ENCODE results near the gene FOXM1.

The FOXM1 gene, protein sequence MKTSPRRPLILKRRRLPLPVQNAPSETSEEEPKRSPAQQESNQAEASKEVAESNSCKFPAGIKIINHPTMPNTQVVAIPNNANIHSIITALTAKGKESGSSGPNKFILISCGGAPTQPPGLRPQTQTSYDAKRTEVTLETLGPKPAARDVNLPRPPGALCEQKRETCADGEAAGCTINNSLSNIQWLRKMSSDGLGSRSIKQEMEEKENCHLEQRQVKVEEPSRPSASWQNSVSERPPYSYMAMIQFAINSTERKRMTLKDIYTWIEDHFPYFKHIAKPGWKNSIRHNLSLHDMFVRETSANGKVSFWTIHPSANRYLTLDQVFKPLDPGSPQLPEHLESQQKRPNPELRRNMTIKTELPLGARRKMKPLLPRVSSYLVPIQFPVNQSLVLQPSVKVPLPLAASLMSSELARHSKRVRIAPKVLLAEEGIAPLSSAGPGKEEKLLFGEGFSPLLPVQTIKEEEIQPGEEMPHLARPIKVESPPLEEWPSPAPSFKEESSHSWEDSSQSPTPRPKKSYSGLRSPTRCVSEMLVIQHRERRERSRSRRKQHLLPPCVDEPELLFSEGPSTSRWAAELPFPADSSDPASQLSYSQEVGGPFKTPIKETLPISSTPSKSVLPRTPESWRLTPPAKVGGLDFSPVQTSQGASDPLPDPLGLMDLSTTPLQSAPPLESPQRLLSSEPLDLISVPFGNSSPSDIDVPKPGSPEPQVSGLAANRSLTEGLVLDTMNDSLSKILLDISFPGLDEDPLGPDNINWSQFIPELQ

DNA sequence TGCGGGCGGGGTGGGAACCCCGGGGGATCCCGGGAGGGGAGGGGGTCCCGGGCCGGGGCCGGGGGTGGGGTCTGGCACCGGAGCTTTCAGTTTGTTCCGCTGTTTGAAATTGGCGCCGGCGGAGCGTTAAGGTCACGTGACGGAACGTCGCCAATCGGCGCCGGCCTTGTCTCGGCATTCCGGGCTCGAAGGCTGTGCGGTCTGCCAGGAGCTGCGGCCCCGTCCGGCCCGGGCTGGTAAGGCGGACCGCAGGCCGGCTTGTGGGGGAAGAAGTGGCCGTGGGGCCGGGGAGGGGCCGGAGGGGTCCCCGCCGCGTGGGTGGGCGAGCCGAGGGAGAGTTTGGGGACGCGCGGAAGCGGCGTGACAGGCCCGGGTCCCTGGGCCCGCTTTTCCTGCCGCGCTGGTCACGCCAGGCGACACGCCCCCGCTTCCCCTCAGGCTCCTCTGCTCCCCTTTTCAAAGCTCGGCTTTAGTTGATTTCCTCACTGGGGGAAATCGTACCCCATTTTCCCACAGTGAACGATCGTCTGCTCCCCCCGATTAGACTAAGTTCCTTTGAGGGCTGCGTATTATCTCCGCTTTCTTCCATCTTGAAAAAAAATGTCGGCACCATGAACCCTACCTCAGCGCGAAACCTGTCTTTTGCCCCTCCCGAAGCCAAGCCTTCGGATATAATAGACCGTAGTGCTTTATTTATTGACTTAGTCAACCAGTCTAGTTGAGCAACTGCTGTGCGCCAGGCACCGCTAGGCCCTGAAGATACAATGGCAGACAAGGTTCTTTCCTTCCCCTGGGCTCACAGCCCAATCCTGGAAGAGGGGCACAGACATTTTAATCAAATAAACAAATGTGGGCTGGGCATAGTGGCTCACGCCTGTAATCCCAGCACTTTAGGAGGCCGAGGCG is at the start of gene FOXM1, which contains the start of gene RHNO1:
Gene FOXM1, minus strand, starts transcription at position 128 of the 906 bp plus-strand sequence. CDS start 2,696 bp downstream, outside the sequence.
Gene RHNO1, plus strand, starts transcription at position 177 of the 906 bp plus-strand sequence. CDS start 8,144 bp downstream, outside the sequence.
- TF ChIP-seq, protein P1, sequence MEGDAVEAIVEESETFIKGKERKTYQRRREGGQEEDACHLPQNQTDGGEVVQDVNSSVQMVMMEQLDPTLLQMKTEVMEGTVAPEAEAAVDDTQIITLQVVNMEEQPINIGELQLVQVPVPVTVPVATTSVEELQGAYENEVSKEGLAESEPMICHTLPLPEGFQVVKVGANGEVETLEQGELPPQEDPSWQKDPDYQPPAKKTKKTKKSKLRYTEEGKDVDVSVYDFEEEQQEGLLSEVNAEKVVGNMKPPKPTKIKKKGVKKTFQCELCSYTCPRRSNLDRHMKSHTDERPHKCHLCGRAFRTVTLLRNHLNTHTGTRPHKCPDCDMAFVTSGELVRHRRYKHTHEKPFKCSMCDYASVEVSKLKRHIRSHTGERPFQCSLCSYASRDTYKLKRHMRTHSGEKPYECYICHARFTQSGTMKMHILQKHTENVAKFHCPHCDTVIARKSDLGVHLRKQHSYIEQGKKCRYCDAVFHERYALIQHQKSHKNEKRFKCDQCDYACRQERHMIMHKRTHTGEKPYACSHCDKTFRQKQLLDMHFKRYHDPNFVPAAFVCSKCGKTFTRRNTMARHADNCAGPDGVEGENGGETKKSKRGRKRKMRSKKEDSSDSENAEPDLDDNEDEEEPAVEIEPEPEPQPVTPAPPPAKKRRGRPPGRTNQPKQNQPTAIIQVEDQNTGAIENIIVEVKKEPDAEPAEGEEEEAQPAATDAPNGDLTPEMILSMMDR (IDR thresholded peaks at IDR 0.05; ENCODE audit: borderline replicate concordance, control extremely low read depth, extremely low read depth, insufficient read depth, missing control alignments): no peak
- DNase-seq (ENCODE audit: low spot score): peak; percentile 95
- in situ Hi-C loops (cut with MboI; ENCODE audit: low sequenced_read_pairs, unreplicated experiment): no loop called here

DNA sequence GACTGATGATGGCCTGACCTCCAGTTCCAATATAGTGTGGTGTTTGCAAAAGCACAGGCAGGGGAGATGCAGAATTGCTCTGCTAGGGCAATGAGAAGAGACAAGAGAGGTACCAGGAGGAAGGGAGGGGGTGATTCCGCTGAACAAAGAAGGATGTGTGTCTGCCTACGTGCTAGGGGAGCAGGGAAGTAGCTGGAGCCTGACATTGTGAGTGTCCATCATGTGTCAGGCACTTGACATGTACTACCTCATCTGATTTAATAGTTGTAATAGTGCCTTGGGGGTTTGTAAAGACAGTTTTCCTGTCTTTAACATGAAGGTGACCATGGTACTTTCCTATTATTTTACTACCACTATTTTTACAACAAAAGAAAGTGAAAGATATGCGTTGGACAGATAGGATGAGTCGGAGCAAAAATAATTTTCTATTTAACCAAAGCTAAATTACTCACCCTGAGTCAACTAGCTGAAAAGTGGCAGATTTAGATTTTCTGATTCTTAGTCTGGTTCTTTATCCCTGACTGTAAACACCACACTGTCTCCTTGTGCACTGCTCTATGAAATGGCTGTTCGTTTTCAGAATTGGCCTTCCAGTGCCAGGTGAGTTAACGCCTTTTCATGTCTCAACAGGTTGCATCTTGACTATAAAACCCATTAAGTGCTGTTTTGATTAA is 48.5 kb upstream of the FOXM1 start:
- peak; percentile 41 for DNase-seq (ENCODE audit: low spot score)
- TF ChIP-seq, protein P1 (IDR thresholded peaks at IDR 0.05; ENCODE audit: borderline replicate concordance, control extremely low read depth, extremely low read depth, insufficient read depth, missing control alignments): no peak
- in situ Hi-C loops (cut with MboI; ENCODE audit: low sequenced_read_pairs, unreplicated experiment): no loop called here

DNA sequence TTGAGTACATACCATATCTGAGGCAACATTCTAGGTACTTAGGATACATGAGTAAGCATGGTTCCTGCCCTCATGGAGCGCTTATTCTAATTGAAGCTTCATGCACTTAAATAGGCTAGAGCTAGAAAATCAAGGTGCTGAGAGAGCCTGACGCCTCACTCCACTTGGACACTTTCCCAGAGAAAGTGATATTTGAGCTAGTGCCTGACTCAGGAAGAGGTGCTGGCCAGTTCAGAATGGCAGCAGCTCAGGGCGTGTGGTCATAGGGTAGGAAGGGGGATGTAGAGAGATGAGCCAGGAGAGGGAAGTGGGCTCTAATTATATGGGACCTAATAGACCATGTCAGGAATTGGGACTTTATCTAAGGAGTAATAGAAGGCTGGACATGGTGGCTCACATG is 47.0 kb upstream of the FOXM1 start:
- in situ Hi-C loops (cut with MboI; ENCODE audit: low sequenced_read_pairs, unreplicated experiment): no loop called here
- TF ChIP-seq, protein P1 (IDR thresholded peaks at IDR 0.05; ENCODE audit: borderline replicate concordance, control extremely low read depth, extremely low read depth, insufficient read depth, missing control alignments): no peak
- DNase-seq (ENCODE audit: low spot score): no peak

DNA sequence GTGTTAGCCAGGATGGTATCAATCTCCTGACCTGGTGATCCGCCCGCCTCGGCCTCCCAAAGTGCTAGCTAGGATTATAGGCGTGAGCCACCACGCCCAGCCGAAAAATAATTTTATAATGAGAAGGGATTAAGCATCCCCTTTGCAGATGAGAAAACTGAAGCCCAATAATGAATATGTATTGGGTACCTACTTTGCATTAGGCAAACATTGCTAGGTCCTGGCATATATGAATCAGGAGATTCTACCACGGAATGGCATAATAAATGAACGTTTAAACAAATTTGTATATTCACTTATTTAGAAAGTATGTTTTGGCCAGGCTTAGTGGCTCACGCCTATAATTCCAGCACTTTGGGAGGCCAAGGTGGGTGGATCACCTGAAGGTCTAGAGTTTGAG is 46.1 kb upstream of the FOXM1 start:
- TF ChIP-seq, protein P1 (IDR thresholded peaks at IDR 0.05; ENCODE audit: borderline replicate concordance, control extremely low read depth, extremely low read depth, insufficient read depth, missing control alignments): no peak
- no peak for DNase-seq (ENCODE audit: low spot score)
- in situ Hi-C loops (cut with MboI; ENCODE audit: low sequenced_read_pairs, unreplicated experiment): no loop called here

DNA sequence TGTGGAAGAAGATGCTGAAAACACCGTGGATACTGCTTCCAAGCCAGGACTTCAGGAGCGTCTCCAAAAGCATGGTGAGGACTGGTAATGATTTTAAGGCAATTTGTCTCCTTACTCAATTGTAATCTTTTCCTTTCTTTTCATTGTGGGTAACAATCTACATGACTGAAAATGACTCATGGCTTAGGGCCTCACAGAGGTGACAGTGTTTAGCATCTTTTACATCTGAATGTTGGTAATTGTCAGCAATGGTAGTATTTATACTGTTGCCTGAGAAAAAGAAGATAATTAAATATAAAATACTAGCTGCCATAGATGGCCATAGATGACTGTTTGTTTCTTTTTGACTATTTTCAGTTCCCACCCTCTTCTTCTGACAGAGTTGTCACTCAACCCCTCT is 45.4 kb upstream of the FOXM1 start:
- in situ Hi-C loops (cut with MboI; ENCODE audit: low sequenced_read_pairs, unreplicated experiment): no loop called here
- TF ChIP-seq, protein P1 (IDR thresholded peaks at IDR 0.05; ENCODE audit: borderline replicate concordance, control extremely low read depth, extremely low read depth, insufficient read depth, missing control alignments): no peak
- DNase-seq (ENCODE audit: low spot score): no peak
